ENCODE data around the gene DPH5. TPM values are rescaled to one million over a fixed set of nuclear protein-coding genes. Genes with fewer than 3 reads are reported as not detected.
"Not testable (repeated sequence)": the region's sequence is repeated elsewhere in the genome, so short reads cannot be mapped to it uniquely, and the experiment has no call there.

The DPH5 gene
- total RNA-seq, 6 experiments from 2014 or later, result 10.9 to 21.4 (median 16.8) TPM

DNA sequence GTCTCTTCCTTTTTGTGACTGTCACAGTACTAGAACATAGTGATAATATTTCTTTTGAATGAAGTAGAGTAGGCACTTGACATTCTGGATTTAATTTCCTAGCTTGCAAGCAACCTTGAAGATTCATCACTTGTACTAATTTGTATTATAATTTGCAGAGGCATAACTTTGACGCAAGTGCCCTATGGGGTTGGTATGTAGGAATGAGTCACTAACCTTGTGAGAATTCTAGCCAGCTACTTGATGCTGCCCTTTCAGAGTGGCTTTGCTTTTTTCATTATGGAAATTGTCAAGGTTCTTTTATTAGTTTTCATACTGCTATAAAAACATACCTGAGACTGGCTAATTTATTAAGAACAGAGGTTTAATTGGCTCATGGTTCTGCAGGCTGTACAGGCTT, 13.7 kb upstream of the DPH5 start:
- DNase-seq (no peak), ATAC-seq (no peak)
- Histone ChIP-seq H3K9me3 (no peaks in the 10 kb centered on the region), H3K27ac (no peak overlapping the region), H3K4me1 (no peaks in the 10 kb centered on the region), H3K27me3 (no peaks in the 10 kb centered on the region), H3K4me3 (no peak overlapping the region), H3K36me3 (no peaks in the 10 kb centered on the region)
- intact Hi-C loops (cut with DNase I), result no loop called here
- TF ChIP-seq, protein P1, sequence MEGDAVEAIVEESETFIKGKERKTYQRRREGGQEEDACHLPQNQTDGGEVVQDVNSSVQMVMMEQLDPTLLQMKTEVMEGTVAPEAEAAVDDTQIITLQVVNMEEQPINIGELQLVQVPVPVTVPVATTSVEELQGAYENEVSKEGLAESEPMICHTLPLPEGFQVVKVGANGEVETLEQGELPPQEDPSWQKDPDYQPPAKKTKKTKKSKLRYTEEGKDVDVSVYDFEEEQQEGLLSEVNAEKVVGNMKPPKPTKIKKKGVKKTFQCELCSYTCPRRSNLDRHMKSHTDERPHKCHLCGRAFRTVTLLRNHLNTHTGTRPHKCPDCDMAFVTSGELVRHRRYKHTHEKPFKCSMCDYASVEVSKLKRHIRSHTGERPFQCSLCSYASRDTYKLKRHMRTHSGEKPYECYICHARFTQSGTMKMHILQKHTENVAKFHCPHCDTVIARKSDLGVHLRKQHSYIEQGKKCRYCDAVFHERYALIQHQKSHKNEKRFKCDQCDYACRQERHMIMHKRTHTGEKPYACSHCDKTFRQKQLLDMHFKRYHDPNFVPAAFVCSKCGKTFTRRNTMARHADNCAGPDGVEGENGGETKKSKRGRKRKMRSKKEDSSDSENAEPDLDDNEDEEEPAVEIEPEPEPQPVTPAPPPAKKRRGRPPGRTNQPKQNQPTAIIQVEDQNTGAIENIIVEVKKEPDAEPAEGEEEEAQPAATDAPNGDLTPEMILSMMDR (IDR thresholded peaks at IDR 0.05), result no peak
- TF ChIP-seq POLR2A (IDR thresholded peaks at IDR 0.05), result no peak
- WGBS (ENCODE audit: insufficient coverage, low coverage, low lambda C conversion rate, missing lambda C conversion rate), result 91% methylated on average over 1 of the region's 1 CpG

DNA sequence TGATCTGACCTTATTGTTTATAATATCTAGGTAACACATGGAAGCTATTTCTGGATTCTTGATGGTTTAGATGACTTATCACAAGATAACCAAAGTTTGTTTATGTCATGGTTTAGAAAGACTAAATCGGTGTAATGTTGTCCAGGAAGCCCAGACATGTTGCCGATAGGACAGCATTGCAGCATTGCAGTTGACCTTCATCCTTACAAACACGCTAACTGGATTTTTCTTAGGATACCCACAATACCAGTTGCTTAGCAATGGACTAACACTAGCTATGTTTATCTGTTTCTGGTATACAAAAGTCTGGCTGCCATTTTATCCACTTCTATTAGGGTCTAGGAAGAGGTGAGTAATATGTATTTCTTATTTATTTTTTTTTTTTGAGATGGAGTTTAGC, 11.7 kb upstream of the DPH5 start:
- TF ChIP-seq POLR2A (IDR thresholded peaks at IDR 0.05), result no peak
- TF ChIP-seq, protein P1 (IDR thresholded peaks at IDR 0.05), result no peak
- Histone ChIP-seq H3K4me3 (no peak overlapping the region), H3K36me3 (no peaks in the 10 kb centered on the region), H3K27me3 (no peaks in the 10 kb centered on the region), H3K4me1 (no peaks in the 10 kb centered on the region), H3K27ac (no peak overlapping the region), H3K9me3 (no peaks in the 10 kb centered on the region)
- DNase-seq (no peak), ATAC-seq (no peak)
- whole genome bisulfite sequencing (ENCODE audit: insufficient coverage, low coverage, low lambda C conversion rate, missing lambda C conversion rate), result 81% methylated on average over 3 of the region's 3 CpGs
- intact Hi-C loops (cut with DNase I), result no loop called here

DNA sequence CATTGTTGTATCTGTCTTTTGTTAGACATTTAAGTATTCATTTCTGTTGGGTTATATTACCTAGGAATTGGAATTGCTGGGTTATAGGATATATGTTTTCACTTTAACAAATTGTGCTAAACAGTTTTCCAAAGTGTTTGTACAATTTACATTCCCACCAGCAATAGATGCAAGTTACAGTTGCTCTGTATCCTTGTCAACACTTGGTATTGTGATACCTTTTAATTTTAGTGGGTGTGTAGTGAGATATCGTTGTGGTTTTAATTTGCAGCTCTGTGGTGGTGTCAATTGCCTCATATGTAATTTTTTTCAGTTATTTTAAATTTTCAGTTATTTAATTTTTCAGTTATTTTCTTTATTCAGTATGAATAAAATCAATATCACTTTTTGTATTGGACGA, 7.4 kb upstream of the DPH5 start:
- no peak for ATAC-seq
- intact Hi-C loops (cut with DNase I), result no loop called here
- Histone ChIP-seq H3K4me3 (no peak overlapping the region), H3K27ac (no peak overlapping the region), H3K9me3 (no peaks in the 10 kb centered on the region), H3K4me1 (peaks cover 0 to 10% (median 4%) of the 10 kb centered on the region in 4 donors), H3K36me3 (no peaks in the 10 kb centered on the region), H3K27me3 (no peaks in the 10 kb centered on the region)
- TF ChIP-seq POLR2A (IDR thresholded peaks at IDR 0.05), result no peak
- TF ChIP-seq, protein P1 (IDR thresholded peaks at IDR 0.05), result no peak
- 93% methylated on average over 2 of the region's 2 CpGs for WGBS (ENCODE audit: insufficient coverage, low coverage, low lambda C conversion rate, missing lambda C conversion rate)
- DNase-seq, result no peak

DNA sequence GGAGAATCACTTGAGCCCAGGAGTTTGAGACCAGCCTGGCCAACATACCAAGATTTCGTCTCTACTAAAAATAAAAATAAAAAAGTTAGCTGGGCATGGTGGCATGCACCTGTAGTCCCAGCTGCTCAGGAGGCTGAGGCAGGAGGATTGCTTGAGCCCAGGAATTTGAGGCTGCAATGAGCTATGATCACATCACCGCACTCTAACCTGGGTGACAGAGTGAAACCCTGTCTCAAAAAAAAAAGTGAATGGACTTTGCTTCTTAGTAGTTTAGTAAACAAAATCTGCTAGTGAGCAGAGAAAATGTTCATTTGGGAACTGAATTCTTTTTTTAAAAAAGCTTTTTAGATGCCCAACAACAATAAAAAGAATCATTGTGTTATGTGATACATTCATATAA, 6.5 kb upstream of the DPH5 start:
- intact Hi-C loops (cut with DNase I); H3K27ac ChIP-seq; H3K36me3 ChIP-seq; H3K27me3 ChIP-seq; DNase-seq; H3K4me3 ChIP-seq; H3K9me3 ChIP-seq: not testable (repeated sequence)
- peaks cover 0 to 12% (median 4%) of the 10 kb centered on the region in 4 donors for H3K4me1 ChIP-seq
- peak in 2 of 4 donors; percentile 51 for ATAC-seq
- 78% methylated on average over 2 of the region's 2 CpGs for WGBS (ENCODE audit: insufficient coverage, low coverage, low lambda C conversion rate, missing lambda C conversion rate)

DNA sequence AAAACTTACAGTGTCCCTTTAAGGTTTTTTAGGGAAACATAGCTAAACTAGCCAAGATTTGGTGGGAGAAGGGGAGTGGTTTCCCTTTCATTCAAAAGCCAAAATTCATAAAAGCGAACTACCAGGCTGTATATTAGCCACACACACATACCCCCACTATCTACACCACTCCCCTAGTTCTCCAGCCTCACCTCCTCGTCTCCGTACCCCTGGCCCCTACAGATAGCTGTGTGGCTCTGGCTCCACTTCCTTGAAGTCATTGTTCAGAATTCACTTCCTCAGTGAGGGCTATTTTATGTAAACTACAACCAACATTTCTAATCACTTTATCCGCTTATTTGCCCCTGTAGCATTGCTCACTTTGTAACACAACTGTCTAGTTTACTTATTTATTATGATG, 5.3 kb upstream of the DPH5 start:
- no peak overlapping the region for H3K27ac ChIP-seq
- H3K9me3 ChIP-seq, result no peaks in the 10 kb centered on the region
- ATAC-seq (no peak), DNase-seq (no peak)
- TF ChIP-seq POLR2A (IDR thresholded peaks at IDR 0.05), result no peak
- TF ChIP-seq, protein P1 (IDR thresholded peaks at IDR 0.05), result no peak
- no peaks in the 10 kb centered on the region for H3K27me3 ChIP-seq
- intact Hi-C loops (cut with DNase I), result no loop called here
- no peak overlapping the region for H3K4me3 ChIP-seq
- no peaks in the 10 kb centered on the region for H3K36me3 ChIP-seq
- H3K4me1 ChIP-seq, result peaks cover 0 to 19% (median 4%) of the 10 kb centered on the region in 4 donors
- WGBS (ENCODE audit: insufficient coverage, low coverage, low lambda C conversion rate, missing lambda C conversion rate), result 81% methylated on average over 4 of the region's 4 CpGs

All from right lobe of liver (tissue), 6 donors.